K562 (cell line): ENCODE results near the gene LHX5. TPM values are rescaled to one million over a fixed set of nuclear protein-coding genes. Genes with fewer than 3 reads are reported as not detected.
A peak's percentile ranks its signal among the peaks of the same experiment; 100 is the strongest.

ENCODE experiments used
- ARID3B ChIP-seq: fragments of 250-450 bp; sonication (Bioruptor Pico); IDR thresholded peaks from 2 replicates; pipeline ENCODE4 v1.4.0; 2020; ENCODE audit warnings: borderline replicate concordance
- CBX1 ChIP-seq: sonication (generic); IDR thresholded peaks from 2 replicates; pipeline ENCODE4 v1.6.1; 2016; ENCODE audit warnings: antibody characterized with exemption, low read depth, mild to moderate bottlenecking
- CCNT2 ChIP-seq: IDR thresholded peaks from 2 replicates; pipeline ENCODE4 v1.6.1; 2011; ENCODE audit warnings: borderline replicate concordance, low read depth, mild to moderate bottlenecking, moderate library complexity, mixed read lengths, low read length; ENCODE audit not compliant: insufficient read length; ENCODE audit errors: extremely low read depth
- ELK3 ChIP-seq: fragments of 450-650 bp; formaldehyde crosslinking; IDR thresholded peaks from 2 replicates; pipeline ENCODE4 v1.4.0; 2020; ENCODE audit warnings: mild to moderate bottlenecking
- ETS2 ChIP-seq: IDR thresholded peaks from 2 replicates; pipeline ENCODE4 v1.6.1; 2016; ENCODE audit warnings: borderline replicate concordance, missing genetic modification characterization, mild to moderate bottlenecking, moderate library complexity, missing compliant biosample characterization; ENCODE audit not compliant: poor library complexity, severe bottlenecking
- ETV1 ChIP-seq: fragments of 450-650 bp; conservative IDR thresholded peaks from 2 replicates; pipeline ENCODE4 v1.6.1; 2016; ENCODE audit warnings: missing genetic modification characterization, control low read depth, low read depth, missing compliant biosample characterization
- HDAC1 ChIP-seq, 2 experiments: fragments of 450-650 bp; IDR thresholded peaks; 2 replicates each; pipeline ENCODE4 v1.6.1; 2016 to 2017; ENCODE audit warnings: inconsistent platforms in 1 of 2, mild to moderate bottlenecking in 1 of 2, moderate library complexity in 1 of 2
- HDAC8 ChIP-seq: fragments of 450-650 bp; IDR thresholded peaks from 2 replicates; pipeline ENCODE4 v1.6.1; 2016; ENCODE audit warnings: mild to moderate bottlenecking, missing genetic modification characterization, moderate library complexity, missing compliant biosample characterization
- KAT7 ChIP-seq: sonication (generic); formaldehyde crosslinking; IDR thresholded peaks from 2 replicates; pipeline ENCODE4 v1.8.0; 2022; ENCODE audit warnings: missing genetic modification reagents, mild to moderate bottlenecking, borderline replicate concordance
- KDM1A ChIP-seq, 2 experiments: fragments of 450-650 bp; IDR thresholded peaks; 2 replicates each; pipeline ENCODE4 v1.6.1; 2016; ENCODE audit warnings: mild to moderate bottlenecking in 2 of 2
- NCOA1 ChIP-seq: fragments of 450-650 bp; IDR thresholded peaks from 2 replicates; pipeline ENCODE4 v1.6.1; 2016; ENCODE audit warnings: low read depth
- NCOA6 ChIP-seq: fragments of 450-650 bp; IDR thresholded peaks from 2 replicates; pipeline ENCODE4 v1.6.1; 2017; ENCODE audit warnings: mild to moderate bottlenecking
- PHF21A ChIP-seq: fragments of 450-650 bp; IDR thresholded peaks from 2 replicates; pipeline ENCODE4 v1.6.1; 2017; ENCODE audit warnings: low read depth, borderline replicate concordance
- PHTF2 ChIP-seq: fragments of 250-450 bp; sonication (Bioruptor Pico); IDR thresholded peaks from 2 replicates; pipeline ENCODE4 v1.5.0; 2021; ENCODE audit warnings: mild to moderate bottlenecking
- RB1 ChIP-seq: fragments of 450-650 bp; IDR thresholded peaks from 2 replicates; pipeline ENCODE4 v1.6.1; 2017; ENCODE audit warnings: low read depth, mild to moderate bottlenecking
- SAP30 ChIP-seq: fragments of 200-600 bp; sonication (generic); IDR thresholded peaks from 2 replicates; pipeline ENCODE4 v1.6.1; 2012; ENCODE audit warnings: borderline replicate concordance, low read depth, mild to moderate bottlenecking, moderate library complexity, low read length, control low read depth, inconsistent platforms; ENCODE audit not compliant: insufficient read depth, poor library complexity, severe bottlenecking
- SMARCB1 ChIP-seq: IDR thresholded peaks from 2 replicates; pipeline ENCODE4 v1.6.1; 2011; ENCODE audit warnings: improper control_type of control experiment, low read depth; ENCODE audit not compliant: insufficient read length
- TAF9B ChIP-seq: fragments of 450-650 bp; IDR thresholded peaks from 2 replicates; pipeline ENCODE4 v1.6.1; 2018; ENCODE audit warnings: mild to moderate bottlenecking; ENCODE audit not compliant: partially characterized antibody
- TRIM25 ChIP-seq: fragments of 450-650 bp; IDR thresholded peaks from 2 replicates; pipeline ENCODE4 v1.7.0; 2016; ENCODE audit warnings: borderline replicate concordance
- USF1 ChIP-seq: sonication (generic); formaldehyde crosslinking; IDR thresholded peaks from 2 replicates; pipeline ENCODE4 v1.9.0; 2022; ENCODE audit warnings: mild to moderate bottlenecking, missing genetic modification reagents
- ZNF347 ChIP-seq: fragments of 450-650 bp; formaldehyde crosslinking; IDR thresholded peaks from 2 replicates; pipeline ENCODE4 v1.4.0; 2020; ENCODE audit warnings: low read depth, mild to moderate bottlenecking, moderate library complexity
- ZNF79 ChIP-seq: fragments of 250-450 bp; sonication (Bioruptor Pico); IDR thresholded peaks from 2 replicates; pipeline ENCODE4 v1.4.0; 2020; ENCODE audit warnings: low read depth, mild to moderate bottlenecking, moderate library complexity
- polyA plus RNA-seq, 8 experiments: library from polyadenylated mRNA; depleted of rRNA in 4 of 8; stranded (reverse) in 5 of 8; unstranded in 3 of 8; fragments of >200 nt; fragmentation: Nextera tagmentation in 2 of 8; fragmentation: Illumina TruSeq in 1 of 8; extraction: Ambion mirVana in 2 of 8; extraction: Trizol in 1 of 8; gene quantifications; 2 replicates each; pipeline versions ENCODE4 v1.2.1 to v1.2.3, GENCODE V29; 2011 to 2014; ENCODE audit warnings: inconsistent platforms in 1 of 8, missing spikeins in 1 of 8
- total RNA-seq, 7 experiments: library from RNA; depleted of rRNA in 6 of 7; stranded (reverse); fragments of >200 nt in 6 of 7; fragmentation: Illumina TruSeq in 2 of 7; extraction: Trizol in 2 of 7; gene quantifications; 2 replicates each; pipeline versions ENCODE4 v1.2.1 to v1.2.3, GENCODE V29; 2011 to 2021; ENCODE audit warnings: low replicate concordance in 1 of 7

Gene LHX5
- total and polyA plus RNA-seq, 9 of the 15 experiments (the other 6 are each of a cell fraction or from before 2014, with no cell fraction given) = 0.04 to 0.17 (median 0.05) TPM; not detected in 6

GRCh38 chr12:113424915-113425823, 46.5 kb downstream of the LHX5 start (continued):
- no peak for TF ChIP-seq USF1 (CRISPR knock-in tag)
- TF ChIP-seq SMARCB1 = no peak
- TF ChIP-seq CBX1 = peak; percentile 89
- TF ChIP-seq NCOA6 = no peak
- TF ChIP-seq SAP30 = no peak
- no peak for TF ChIP-seq CCNT2
- peak; percentile 85 to 94 for TF ChIP-seq KDM1A (IDR thresholded peaks at IDR 0.05)
- peak; percentile 40; the same call in 1 of the 2 replicates for TF ChIP-seq RB1
- TF ChIP-seq NCOA1 = 0 out of 2 replicates have a peak, but pooled peaks have one; percentile 15
- no peak for TF ChIP-seq HDAC8 (tag)
- no peak for TF ChIP-seq ARID3B
- TF ChIP-seq TAF9B = no peak
- no peak; a peak in 1 of 4 replicates for TF ChIP-seq HDAC1 (IDR thresholded peaks at IDR 0.05)
- peak; percentile 80 for TF ChIP-seq ETV1 (tag)
- TF ChIP-seq PHTF2 (CRISPR knock-in tag) = no peak
- TF ChIP-seq PHF21A = no peak
- no peak for TF ChIP-seq ZNF79 (CRISPR knock-in tag)
- TF ChIP-seq ELK3 (CRISPR knock-in tag) = no peak
- TF ChIP-seq TRIM25 = no peak
- TF ChIP-seq ETS2 (tag) = no peak
- TF ChIP-seq KAT7 = no peak
- TF ChIP-seq ZNF347 (CRISPR knock-in tag) = no peak
